DMS114 treated with DMSO at 0.1 percent for 48 hours (cell line): ENCODE data around the gene OR3A1.
"Not testable (repeated sequence)": the region's sequence is repeated elsewhere in the genome, so short reads cannot be mapped to it uniquely, and the experiment has no call there.

ENCODE experiments used
- DNase-seq: peaks from one replicate; lab custom pipeline; 2025; ENCODE audit not compliant: unreplicated experiment; lab: John Stamatoyannopoulos, UW

Gene OR3A1

GRCh38 chr17:3298260-3298659 is at the start of gene OR3A1:
TSS of gene OR3A1 (minus strand) at chr17:3298360. CDS start at chr17:3292582, 5,778 bp downstream.
- no peak for DNase-seq

GRCh38 chr17:3342782-3343181 is 44.6 kb upstream of the OR3A1 start:
- not testable (repeated sequence) for DNase-seq

GRCh38 chr17:3335876-3336275 is 37.7 kb upstream of the OR3A1 start:
- peak; percentile 25 for DNase-seq

GRCh38 chr17:3318336-3318735 is 20.2 kb upstream of the OR3A1 start:
- no peak for DNase-seq

- no peak for DNase-seq
Observed at GRCh38 chr17:3316836-3317235, 18.7 kb upstream of the OR3A1 start.

GRCh38 chr17:3308603-3309002 is 10.4 kb upstream of the OR3A1 start:
- no peak for DNase-seq

GRCh38 chr17:3295632-3296031 is 2.5 kb downstream of the OR3A1 start:
- no peak for DNase-seq

- not testable (repeated sequence) for DNase-seq
Observed at GRCh38 chr17:3293548-3293947, 4.6 kb downstream of the OR3A1 start.

- no peak for DNase-seq
Observed at GRCh38 chr17:3282901-3283300, 15.3 kb downstream of the OR3A1 start.

GRCh38 chr17:3276126-3276525 is 22.0 kb downstream of the OR3A1 start:
- no peak for DNase-seq

- DNase-seq, result no peak
Observed at GRCh38 chr17:3271072-3271848, 26.9 kb downstream of the OR3A1 start.

- DNase-seq, result no peak
Observed at GRCh38 chr17:3260600-3260999, 37.6 kb downstream of the OR3A1 start.

- no peak for DNase-seq
Observed at GRCh38 chr17:3260163-3260562, 38.0 kb downstream of the OR3A1 start.

- DNase-seq, result no peak
Observed at GRCh38 chr17:3256575-3256974, 41.6 kb downstream of the OR3A1 start.

GRCh38 chr17:3249013-3249412 is 49.1 kb downstream of the OR3A1 start:
- not testable (repeated sequence) for DNase-seq

GRCh38 chr17:3244841-3245240 is 53.3 kb downstream of the OR3A1 start:
- not testable (repeated sequence) for DNase-seq

- DNase-seq, result not testable (repeated sequence)
Observed at GRCh38 chr17:3241044-3241443, 57.1 kb downstream of the OR3A1 start.
